ENCODE data around the gene TTLL5.

DNA sequence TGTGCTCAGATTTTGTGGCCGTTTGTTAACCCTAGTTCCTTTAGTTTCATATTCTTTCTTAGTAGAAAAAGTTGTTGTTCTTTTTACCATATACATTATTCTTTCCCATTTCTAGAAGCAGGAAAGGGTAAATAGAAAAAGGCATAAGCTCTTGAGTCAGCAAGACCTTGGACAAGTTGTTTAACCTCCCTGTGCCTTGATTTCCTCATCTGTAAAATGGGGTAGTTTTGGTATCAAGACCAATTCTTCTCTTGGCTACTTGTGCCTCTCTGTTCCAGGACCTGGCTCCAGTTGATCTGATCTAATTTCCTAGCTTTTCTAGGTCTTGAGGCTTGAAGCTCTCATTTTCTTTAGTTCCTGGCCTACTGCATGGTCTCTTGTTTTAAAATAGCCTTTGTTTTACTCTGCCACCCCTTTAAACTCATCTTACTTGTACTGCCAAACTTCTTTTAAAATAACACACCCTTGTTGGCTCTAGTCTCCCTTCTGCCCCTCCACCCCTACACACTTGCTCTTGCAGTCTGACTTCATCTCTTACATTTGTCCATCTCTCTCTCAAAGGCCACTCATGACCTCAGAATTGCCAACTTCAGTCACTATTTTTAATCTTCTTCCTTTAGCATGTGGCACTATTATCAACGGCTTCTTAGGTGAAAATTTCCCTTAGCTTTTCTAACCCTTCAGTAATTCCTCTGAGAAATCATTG, 143.7 kb downstream of the TTLL5 start:
- no peak for TF ChIP-seq LEF1 (IDR thresholded peaks at IDR 0.05; ENCODE audit: borderline replicate concordance)
- TF ChIP-seq ELF4 (IDR thresholded peaks at IDR 0.05): no peak
- no peak for TF ChIP-seq FOXM1 (IDR thresholded peaks at IDR 0.05; ENCODE audit: borderline replicate concordance)
- TF ChIP-seq, protein P1, sequence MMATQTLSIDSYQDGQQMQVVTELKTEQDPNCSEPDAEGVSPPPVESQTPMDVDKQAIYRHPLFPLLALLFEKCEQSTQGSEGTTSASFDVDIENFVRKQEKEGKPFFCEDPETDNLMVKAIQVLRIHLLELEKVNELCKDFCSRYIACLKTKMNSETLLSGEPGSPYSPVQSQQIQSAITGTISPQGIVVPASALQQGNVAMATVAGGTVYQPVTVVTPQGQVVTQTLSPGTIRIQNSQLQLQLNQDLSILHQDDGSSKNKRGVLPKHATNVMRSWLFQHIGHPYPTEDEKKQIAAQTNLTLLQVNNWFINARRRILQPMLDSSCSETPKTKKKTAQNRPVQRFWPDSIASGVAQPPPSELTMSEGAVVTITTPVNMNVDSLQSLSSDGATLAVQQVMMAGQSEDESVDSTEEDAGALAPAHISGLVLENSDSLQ (IDR thresholded peaks at IDR 0.05): no peak
- no peak for TF ChIP-seq FOXK2 (IDR thresholded peaks at IDR 0.05)
- TF ChIP-seq ARNT (IDR thresholded peaks at IDR 0.05): no peak
- no peak for TF ChIP-seq ZNF384 (IDR thresholded peaks at IDR 0.05)
- no peak for TF ChIP-seq NFRKB (IDR thresholded peaks at IDR 0.05)
- no peak for TF ChIP-seq L3MBTL2 (conservative IDR thresholded peaks at IDR 0.05)
- TF ChIP-seq HDGF (IDR thresholded peaks at IDR 0.05; ENCODE audit: borderline replicate concordance): no peak
- TF ChIP-seq SUZ12 (IDR thresholded peaks at IDR 0.05): no peak
- no peak for TF ChIP-seq BHLHE40 (IDR thresholded peaks at IDR 0.05; ENCODE audit: borderline replicate concordance)
- no peak for TF ChIP-seq SP1 (IDR thresholded peaks at IDR 0.05)

All from HEK293T (cell line).